GM10847 (cell line): ENCODE results near the gene TBC1D5.

ENCODE experiments used
- POLR2A ChIP-seq: IDR thresholded peaks from 2 replicates; pipeline ENCODE4 v1.6.1; 2011; ENCODE audit not compliant: insufficient read length; ENCODE audit errors: extremely low read depth

The TBC1D5 gene

DNA sequence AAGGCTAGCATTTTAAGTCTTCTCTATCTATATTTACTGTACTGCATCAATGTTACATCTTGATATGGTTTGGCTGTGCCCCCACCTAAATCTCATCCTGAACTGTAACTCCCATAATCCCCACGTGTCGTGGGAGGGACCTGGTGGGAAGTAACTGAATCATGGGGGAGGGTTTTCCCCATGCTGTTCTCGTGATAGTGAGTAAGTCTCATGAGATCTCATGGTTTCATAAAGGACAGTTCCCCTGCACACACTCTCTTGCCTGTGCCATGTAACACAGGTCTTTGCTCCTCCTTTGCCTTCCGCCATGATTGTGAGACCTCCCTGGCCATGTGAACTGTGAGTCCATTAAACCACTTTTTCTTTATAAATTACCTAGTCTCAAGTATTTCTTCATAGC, 161.5 kb downstream of the TBC1D5 start:
- TF ChIP-seq POLR2A, result no peak

DNA sequence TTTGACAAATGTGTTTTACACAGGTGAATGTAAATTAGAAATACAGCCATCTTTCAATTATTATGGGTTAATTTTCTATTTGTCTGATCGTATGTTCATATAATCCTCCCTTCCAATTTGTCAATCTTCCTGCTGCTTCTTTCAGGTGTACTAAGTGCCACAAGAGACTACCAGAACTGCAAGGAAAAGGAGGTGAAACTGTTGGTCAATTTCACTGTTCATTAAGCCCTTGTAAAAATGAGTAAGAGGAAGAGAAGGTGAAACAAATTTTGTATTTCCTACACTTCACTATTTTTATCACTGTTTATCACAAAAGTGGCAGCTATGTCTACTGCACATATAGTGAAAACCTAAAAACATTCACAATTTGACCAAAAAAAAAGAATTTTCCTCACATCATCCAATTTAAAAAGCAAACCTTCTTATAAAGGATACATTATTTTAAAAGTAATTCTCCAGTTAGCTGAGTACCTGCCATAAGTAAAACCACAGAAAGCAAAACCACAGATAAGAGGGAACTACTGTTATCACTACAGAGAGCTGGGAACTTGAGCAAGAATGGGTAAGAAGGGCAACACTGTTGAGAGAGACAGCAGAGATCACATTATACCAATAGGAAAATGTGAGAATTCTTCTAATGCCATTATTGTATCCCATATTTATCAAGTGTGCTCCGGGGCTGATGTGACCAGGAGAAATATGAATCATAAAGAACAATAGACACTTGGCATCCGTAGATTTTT, 163.0 kb downstream of the TBC1D5 start:
- TF ChIP-seq POLR2A, result no peak

DNA sequence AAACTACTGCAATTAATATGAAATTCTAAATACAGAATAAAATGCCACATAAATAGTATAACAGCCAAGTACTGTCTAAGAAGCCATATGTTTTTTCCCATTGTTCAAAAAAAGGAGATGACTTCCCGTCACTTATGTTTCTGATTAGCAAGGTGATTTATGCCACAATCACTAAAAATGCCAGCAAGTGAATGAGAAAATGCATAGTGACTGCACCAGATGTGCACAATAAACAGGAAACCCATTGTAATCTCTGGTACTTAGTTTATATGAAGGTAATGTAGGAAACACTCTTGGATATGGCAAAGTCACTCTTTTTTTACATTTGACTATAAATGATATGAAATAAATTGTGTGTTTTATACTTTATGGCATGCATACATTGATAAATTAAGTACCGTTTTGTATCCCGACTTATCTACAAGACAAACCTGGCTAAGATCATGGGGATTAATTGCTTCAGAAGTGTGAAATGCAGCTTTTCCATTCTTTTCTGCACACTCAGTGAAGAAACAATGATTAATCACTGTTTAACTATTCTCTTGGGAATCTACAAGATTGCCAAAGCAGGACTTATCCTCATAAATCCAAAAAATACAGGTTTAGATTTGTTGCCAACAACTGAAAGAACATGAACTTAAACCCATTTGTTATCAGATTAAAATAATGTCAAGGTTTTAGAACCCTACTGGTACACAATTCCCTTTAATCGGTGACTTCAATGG, 164.5 kb downstream of the TBC1D5 start:
- no peak for TF ChIP-seq POLR2A

DNA sequence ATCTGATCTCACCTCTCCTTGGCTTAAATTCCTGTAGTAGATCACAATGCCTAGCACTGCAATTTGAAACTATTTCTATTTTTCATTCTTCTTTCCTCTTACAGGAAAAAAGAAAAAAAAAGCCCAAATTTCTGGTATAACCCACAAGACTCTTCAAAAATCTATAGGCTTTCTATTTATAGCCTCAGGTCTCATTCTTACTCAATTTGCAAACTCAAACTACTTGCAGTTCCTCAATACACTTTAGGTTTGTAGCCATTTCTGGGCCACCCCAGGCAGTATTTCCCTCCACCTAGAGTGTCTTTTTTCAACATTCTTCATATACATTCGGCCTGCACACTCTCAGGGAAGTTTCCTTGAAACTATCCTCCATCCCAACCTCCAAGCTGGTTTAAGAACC, 169.0 kb downstream of the TBC1D5 start:
- TF ChIP-seq POLR2A, result no peak

DNA sequence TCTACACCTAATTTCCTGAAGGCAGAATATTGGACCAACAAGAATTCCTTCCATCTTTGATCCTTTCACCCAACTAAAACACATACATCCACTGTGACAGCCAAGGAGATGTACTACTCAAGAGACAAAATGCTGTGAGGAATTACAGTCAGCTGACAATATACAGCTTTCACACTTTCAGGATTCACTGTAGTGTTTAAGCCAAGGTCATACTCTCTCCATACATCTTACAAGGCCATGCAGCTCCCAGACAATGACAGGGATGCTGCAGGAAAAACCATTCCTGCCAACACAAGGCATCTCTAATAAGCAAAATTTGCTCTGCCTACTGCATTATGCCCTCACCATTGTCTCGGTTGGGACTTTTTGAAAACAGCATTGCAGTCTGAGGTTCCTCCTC, 170.7 kb downstream of the TBC1D5 start:
- TF ChIP-seq POLR2A, result no peak

DNA sequence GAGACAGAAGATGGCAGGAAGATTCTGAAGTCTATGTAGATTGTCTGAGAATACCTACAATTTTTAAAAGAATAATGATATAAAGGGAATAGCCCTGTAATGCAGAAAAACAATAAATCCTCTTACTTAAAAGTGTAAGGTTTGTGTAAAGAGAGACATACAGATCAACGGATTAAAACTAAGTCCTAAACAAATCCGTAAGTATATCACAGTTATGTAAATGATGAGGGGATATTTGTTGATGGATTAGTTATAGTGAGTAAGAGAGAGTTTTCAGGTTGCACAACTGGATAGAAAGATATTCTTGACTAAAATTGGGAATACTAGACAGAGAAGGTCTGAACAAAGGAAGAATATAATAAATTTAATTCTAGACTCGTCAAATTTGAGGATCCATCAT, 179.6 kb downstream of the TBC1D5 start:
- TF ChIP-seq POLR2A, result no peak

DNA sequence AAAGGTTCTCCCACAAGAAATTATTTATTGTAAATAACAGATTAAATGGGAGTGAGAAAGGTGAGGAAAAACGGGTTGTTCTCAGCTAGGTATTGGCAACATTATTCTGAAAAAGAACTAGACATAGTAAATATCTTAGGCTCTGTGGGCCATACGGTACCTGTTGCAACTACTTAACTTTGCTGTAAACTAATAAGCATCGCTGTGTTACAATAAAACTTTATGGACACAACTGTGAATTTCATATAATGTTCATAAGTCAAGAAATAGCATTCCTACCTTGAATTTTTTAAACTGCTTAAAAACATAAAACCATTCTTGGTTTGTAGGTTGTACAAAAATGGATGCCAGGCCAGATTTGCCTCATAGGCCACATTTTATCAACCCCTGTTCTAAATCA, 183.9 kb downstream of the TBC1D5 start:
- no peak for TF ChIP-seq POLR2A

DNA sequence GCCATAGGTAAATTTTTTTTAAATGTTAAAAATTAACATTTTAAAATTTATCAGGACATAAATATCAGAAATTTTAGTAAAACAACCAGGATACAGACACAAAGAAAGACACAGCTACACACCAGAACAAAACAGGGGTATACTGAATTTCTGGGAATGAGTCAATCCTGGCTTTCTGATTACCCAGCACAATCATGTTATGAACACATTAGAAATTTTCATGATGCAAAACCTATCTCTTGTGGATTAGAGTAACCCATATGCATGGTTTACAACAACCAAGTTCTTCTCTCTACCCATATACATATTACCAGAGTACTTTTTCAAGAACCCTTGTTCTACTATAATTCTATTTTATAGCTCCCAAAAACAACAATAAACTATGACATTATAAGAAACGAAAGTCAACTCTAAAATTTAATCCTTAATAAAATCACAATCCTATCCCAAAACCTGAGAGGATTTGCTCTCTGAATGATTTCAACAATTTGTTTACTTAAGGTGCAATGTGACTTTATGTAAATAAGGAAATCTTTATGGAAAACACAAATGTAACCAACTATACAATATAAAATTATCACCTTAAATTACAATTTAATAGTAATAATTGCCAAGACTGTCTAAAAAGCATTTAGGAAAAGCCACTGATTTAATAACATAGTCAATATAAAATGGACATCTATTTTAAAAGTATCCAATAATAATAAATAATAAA, 184.5 kb downstream of the TBC1D5 start:
- TF ChIP-seq POLR2A, result no peak

DNA sequence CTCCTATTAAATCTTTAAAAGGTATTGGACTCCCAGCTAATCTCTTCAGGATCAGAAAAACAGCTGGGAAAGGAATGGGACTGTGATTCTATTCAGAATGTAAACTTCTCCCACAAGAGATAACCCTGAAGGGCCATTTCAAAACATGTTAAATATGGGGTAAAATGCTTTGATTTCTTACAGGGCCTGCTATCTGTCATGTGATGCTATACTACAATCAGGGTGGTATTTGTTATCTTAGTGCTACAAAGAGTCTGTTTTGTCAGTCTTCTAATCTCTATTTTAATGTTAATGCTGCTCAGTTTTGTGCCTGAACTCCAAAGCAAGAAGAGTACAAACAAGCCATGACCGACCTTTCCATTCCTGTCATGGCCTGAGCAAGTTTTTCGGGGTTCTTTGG, 186.9 kb downstream of the TBC1D5 start:
- TF ChIP-seq POLR2A, result no peak

DNA sequence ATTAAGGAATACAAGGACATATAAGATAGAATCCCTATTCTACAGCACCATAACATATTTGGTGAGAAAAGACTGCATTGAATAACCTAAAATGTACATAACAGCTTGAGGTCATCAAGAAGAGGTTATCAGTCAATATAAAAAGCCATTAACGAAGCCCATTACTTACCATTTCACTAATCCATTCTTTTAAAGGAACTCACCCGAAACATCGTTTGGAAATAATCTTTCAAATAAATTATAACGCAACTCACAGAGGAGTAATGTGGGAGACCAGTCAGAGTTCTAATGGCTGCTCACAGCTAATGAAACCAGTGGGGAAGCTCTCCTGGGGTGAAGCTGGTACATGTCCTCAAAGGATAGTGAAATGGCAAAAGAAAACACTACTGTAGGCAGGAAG, 188.4 kb downstream of the TBC1D5 start:
- TF ChIP-seq POLR2A, result no peak

DNA sequence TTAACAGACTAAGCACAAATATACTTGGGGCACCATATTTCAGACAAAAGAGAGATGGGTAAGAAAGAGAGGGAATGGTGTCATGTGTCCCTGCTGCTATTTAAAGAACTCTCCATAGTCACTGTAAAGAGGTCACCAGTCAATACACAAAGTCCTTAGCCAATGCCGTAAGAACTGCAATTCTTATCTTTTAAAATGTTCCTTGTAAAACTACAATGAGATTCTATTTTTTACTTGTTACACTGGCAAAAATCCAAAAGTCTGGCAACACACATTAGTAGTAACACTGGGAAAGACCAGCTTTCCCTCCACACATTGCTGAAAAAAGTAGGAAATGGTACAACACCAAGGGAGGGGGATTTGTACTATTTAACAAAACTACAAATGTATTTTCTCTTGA, 189.4 kb downstream of the TBC1D5 start:
- no peak for TF ChIP-seq POLR2A

DNA sequence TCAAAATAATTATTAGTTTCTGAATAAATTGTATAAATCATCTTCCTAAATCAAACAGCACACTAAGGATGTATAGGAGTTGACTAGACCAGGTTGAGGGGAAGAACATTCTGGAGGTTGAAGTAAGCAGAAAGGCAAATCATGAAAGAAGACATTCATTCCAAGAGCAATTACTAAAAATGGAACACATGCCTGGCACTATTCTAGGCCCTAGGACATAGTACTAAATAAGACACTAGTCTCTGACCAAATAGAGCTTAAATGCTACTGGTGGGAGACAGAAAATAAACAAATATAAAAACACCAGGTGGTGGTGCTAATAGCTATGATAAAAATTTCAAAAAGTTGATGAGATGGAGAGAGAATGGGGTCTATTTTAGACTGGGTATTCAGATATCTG, 190.1 kb downstream of the TBC1D5 start:
- TF ChIP-seq POLR2A, result no peak

DNA sequence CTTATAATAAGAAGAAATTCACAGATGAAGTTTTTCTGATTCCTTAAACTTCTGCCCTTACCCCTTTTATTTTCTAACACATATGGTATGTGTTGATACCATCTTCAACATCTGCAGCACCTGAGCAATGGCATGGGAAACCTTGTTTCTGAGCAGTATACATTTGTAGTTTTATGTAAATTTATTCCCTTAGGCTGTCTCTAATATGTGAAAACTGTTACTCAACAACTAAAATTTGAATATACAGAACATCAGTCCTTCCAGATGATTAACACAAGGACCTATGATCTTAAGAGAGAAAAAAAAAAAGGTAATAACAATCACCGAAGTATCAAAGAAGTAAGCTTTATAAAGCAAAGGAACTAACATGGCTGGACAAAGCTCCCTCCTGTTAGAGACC, 190.5 kb downstream of the TBC1D5 start:
- no peak for TF ChIP-seq POLR2A

DNA sequence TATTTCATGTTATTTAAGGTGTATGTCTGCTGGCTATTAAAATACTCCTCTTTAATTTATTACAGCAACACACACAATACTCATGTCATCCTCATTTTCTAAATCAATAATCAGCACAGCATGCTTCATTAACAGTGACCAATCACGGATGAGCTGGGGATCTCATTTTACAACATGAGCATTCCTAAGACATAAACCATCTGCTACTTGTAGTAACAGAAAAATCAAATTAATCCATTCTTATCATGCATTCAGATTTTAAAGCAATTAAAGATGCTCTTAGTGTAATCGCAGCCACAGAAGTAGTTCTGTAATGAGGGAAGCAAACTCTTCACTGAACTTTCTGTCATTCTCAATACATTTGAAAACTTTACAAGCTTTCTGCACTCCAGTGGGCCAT, 191.1 kb downstream of the TBC1D5 start:
- TF ChIP-seq POLR2A, result no peak

DNA sequence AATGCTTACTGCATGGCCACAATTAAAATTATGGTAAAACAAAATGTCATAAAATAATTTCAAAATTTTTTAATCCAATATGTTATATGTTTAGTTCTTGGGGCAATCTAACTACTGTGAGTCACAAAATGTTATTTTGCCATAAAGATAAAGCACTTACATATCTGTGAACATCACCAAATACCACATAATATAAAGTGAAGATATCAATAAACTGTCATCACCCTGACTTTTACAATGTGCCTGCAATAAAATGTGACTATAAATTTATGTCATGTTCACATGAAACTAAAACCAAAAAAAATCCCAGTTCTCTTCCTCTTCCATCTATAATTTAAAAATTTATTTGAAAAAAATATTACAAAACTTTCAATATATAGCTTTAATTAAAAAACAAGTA, 191.8 kb downstream of the TBC1D5 start:
- no peak for TF ChIP-seq POLR2A

DNA sequence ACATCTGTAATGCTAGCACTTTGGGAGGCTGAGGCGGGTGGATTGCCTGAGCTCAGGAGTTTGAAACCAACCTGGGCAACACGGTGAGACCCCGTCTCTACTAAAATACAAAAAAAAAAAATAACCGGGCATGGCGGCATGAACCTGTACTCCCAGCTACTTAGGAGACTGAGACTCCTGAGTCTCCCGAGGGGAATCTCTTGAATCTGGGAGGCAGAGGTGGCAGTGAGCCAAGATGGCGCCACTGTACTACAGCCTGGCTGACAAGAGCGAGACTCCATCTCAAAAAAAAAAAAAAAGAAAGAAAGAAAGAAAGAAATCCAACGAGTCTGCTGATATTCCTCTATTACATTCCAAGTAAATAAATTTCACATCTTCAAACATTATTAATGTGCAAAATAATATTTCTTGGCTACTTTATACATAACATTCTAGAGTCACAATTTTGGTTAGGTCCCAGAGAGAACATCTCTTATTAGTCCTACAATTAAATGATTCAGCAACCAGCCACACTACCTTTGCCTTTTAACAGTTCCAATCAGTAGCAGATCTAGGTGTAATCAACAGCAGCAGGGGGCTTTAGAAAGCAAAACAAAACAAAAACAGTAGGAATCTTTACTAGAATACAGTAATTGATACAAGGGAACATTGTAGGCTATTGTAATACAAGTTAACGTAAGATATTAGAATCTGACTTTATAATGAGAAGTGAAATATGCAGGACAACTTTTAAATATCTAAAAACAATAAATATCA, 195.8 kb downstream of the TBC1D5 start:
- TF ChIP-seq POLR2A, result no peak

DNA sequence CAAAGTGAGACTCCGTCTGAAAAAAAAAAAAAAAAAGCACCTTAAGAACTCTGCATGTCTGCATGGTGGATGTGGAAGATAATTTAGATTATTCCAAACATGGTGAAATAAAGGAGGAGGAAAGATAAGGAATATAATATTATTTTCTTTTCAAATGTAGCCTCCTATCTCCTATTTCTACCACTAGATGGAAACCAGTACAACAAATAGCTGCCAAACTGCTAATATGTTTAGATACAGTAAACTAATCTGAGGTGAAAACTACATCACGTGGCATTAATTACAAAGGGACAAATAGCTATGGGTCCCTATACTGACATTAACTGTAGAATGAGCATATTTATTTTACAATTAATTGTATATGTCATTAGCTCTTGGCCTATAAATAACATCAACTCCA, 197.8 kb downstream of the TBC1D5 start:
- TF ChIP-seq POLR2A, result no peak
